GM13976 (cell line): ENCODE data around the gene EXO1.
A peak's percentile ranks its signal among the peaks of the same experiment; 100 is the strongest.
"Not testable (repeated sequence)": the region's sequence is repeated elsewhere in the genome, so short reads cannot be mapped to it uniquely, and the experiment has no call there.

Experiments
- DNase-seq: peaks from one replicate; pipeline ENCODE4 v3.0.0; 2012; ENCODE audit warnings: low spot score
- in situ Hi-C: fragments of 300-500 bp; cut with MboI; formaldehyde crosslinking; loops from one replicate; pipeline ENCODE4 v1.12.0; 2022; ENCODE audit warnings: low sequenced_read_pairs, mixed read lengths, inconsistent platforms; ENCODE audit not compliant: unreplicated experiment
- TF ChIP-seq, protein P1 (sequence below): IDR thresholded peaks from 2 replicates; pipeline ENCODE4 v1.5.1; 2012; ENCODE audit warnings: borderline replicate concordance, mild to moderate bottlenecking; ENCODE audit not compliant: insufficient read depth; ENCODE audit errors: extremely low read depth, missing control alignments, control extremely low read depth

EXO1 gene

DNA sequence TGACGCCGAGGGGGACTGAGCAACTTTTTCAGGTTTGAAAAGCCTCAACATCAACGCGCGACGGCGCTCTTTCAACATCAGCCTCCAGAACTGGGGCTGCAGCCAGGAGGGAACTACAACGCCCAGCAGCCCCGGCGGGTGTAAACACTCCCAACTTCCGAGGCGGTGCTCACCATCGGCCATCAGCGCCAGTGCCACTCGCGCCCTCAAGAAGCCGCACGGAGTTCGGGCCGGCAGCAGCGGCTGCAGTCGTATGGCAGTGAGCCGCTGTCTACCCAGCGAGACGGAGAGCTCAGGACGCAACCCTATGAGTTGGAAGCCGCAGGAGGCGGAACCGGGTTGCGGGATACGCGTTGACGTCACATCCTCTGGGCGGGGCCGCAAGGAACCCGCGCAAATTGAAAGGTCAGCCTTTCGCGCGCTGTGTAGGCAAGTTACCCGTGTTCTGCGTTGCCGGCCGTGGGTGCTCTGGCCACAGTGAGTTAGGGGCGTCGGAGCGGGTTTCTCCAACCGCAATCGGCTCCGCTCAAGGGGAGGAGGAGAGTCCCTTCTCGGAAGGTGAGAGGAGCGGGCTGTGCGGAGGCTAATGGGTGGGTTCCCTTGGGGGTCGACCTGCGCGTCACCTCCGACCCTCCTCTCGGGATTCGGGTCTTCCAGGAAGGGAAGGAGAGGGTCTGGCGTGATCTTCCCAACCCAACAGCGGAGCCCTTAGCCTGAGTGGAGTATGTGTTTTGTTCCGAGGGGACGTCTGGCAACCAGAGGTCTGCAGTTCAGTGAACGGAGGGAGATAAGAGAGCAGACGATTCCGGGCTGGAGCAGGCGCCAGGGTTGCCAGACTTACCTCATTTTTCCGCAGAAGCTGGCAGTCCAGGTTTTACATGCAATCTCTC, at the start of gene EXO1:
EXO1 (plus strand) TSS at position 409 of the 890 bp plus-strand sequence. CDS start 2,222 bp downstream, outside the sequence.
- in situ Hi-C loops, result no loop called here
- TF ChIP-seq, protein P1, sequence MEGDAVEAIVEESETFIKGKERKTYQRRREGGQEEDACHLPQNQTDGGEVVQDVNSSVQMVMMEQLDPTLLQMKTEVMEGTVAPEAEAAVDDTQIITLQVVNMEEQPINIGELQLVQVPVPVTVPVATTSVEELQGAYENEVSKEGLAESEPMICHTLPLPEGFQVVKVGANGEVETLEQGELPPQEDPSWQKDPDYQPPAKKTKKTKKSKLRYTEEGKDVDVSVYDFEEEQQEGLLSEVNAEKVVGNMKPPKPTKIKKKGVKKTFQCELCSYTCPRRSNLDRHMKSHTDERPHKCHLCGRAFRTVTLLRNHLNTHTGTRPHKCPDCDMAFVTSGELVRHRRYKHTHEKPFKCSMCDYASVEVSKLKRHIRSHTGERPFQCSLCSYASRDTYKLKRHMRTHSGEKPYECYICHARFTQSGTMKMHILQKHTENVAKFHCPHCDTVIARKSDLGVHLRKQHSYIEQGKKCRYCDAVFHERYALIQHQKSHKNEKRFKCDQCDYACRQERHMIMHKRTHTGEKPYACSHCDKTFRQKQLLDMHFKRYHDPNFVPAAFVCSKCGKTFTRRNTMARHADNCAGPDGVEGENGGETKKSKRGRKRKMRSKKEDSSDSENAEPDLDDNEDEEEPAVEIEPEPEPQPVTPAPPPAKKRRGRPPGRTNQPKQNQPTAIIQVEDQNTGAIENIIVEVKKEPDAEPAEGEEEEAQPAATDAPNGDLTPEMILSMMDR, result peak; percentile 65
- peak; percentile 93 for DNase-seq

DNA sequence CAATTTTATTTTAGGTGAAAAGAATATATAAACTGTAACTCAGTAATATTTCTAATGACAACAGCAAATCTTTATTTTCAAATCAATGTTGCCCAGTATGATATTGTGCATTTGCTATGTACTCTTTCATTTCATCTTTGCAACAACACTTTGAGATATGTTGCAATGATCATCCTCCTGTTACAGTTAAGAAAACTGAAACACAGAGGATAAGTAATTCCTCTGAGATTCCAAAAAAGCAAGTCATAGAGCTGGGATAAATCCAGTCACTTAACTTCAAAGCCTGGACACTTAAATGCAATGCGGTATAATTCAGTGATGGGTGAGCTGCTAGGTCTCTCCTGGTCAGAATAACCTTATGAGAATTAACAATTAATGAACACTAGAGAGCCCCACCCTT, 48.6 kb upstream of the EXO1 start:
- TF ChIP-seq, protein P1, result no peak
- DNase-seq, result no peak
- in situ Hi-C loops, result no loop called here

DNA sequence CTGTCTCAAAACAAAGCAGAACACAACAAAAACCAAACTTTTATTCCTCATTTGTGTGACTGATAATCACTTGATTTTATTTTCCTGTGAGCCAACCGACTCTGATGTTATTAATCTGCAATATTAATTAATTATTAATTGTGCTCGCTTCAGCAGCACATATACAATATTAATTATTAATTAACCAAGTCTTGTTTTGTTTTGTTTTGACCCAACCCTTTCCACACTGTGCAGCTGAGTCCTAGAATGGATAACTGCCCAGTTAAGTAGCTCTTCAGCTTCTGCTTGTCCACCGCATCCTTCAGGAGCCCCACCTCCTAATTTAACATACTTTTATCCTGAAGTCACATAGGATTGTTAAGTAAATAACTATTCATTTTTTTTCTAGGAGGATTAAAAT, 47.4 kb upstream of the EXO1 start:
- no peak for DNase-seq
- TF ChIP-seq, protein P1, result no peak
- in situ Hi-C loops, result no loop called here

DNA sequence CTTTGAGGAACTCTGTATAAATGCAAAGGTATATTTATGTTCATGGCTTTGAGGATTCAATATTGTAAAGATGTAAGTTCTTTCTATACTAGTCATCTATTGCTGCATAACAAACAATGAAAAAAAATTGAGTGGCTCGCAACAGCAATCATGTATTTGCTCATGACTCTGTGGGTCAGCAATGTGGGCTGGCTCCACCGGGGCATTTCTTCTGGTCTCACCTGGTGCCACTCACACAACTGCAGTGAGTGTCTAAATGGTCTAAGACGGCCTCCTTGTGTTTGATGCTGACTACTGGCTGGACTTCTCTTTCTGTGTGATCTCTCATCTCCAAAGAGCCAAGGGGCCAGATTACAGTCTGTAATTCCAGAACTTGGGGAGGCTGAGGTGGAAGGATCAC, 45.1 kb upstream of the EXO1 start:
- TF ChIP-seq, protein P1, result no peak
- in situ Hi-C loops, result no loop called here
- DNase-seq, result no peak

DNA sequence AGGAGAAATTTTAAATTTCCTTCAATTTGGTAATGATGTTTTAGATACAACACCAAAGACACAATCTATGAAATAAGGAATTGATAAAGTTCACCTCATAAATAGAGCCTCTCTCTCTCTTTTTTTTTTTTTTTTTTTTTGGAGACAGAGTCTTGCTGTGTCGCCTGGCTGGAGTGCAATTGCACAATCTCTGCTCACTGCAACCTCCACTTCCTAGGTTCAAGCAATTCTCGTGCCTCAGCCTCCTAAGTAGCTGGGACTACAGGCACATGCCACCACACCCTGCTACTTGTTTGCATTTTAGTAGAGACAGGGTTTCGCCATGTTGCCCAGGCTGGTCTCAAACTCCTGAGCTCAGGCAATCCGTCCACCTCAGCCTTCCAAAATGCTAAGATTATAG, 43.3 kb upstream of the EXO1 start:
- DNase-seq, in situ Hi-C loops: not testable (repeated sequence)

DNA sequence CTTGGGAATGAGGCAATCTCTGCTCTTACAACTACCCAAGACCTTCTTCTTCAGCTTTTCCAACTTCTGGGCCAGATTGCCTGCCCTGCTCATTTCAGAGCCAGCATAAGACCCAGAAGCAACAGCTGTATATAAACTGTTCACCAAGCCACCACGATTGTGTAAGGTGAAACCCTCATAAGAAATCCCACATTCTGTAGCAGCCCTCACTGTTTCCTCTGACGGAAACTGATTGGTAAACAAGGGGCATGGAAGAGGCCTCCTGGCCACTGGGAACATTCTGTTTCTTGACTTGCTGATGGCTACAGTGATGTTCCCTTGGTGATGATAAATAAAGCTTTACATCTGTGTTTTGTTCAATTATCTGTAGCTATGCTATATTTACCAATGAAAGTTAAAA, 39.7 kb upstream of the EXO1 start:
- in situ Hi-C loops, result no loop called here
- DNase-seq, result no peak
- TF ChIP-seq, protein P1, result no peak

DNA sequence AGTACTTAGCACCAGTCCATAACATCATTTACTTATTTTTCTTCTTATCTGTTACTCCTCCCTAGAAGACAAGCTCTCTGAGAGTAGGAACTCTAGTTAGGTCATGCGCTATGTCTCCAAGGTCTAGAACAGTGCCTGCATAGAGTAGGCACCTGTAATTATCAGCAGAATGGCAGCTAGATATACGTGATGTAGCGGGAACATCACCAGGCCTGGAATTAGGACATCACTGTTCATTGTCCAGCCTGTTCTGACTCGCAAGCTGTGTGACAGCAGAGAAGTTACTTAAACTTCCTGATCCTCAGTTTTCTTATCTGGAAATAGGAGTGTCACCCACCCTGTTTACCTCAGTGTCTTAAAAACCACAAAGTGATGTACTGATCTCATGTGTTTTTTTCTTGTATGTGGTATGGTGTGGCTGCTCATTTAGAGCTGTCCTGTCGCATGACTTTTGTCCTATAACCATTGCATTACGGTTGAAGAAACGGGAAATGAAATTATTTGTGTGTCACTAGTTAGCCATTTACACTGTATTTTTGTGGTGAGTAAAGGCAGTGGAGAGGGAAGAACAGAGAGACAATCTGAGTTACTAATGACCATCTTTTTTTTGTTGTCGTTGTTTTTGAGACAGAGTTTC, 37.1 kb upstream of the EXO1 start:
- no peak for DNase-seq
- TF ChIP-seq, protein P1, result no peak
- in situ Hi-C loops, result no loop called here
